Stimulated activated naive B cell treated with anti-CD40 and anti-IgM and Interleukin-4, amounts not matched to agents 10 μg/mL and 1 μg/mL and 100 μg/mL, for 72 hours (primary cell): Measurements from ENCODE around the gene ELFN1.
A peak's percentile ranks its signal among the peaks of the same experiment; 100 is the strongest.
"Not testable (repeated sequence)": the region's sequence is repeated elsewhere in the genome, so short reads cannot be mapped to it uniquely, and the experiment has no call there.

Experiments
- ATAC-seq, 2 donors: fragments of 150-1000 bp; cut with Tn5 transposase; replicated peaks; 2 replicates each; pipeline ENCODE4 v1.10.0; 2021; ENCODE audit warnings: moderate library complexity in 1 of 2
- DNase-seq: peaks from one replicate; pipeline ENCODE4 v3.0.0; 2021
- H3K27ac Mint-ChIP-seq: one replicate; pipeline ENCODE4 v1.8.0; 2022; ENCODE audit warnings: mild to moderate bottlenecking, mixed read lengths
- H3K27me3 Mint-ChIP-seq, 2 donors: one replicate each; pipeline ENCODE4 v1.8.0; 2022; ENCODE audit warnings: mixed read lengths in 2 of 2
- H3K36me3 Mint-ChIP-seq, 2 donors: one replicate each; pipeline ENCODE4 v1.8.0; 2022; ENCODE audit warnings: mixed read lengths in 2 of 2, mild to moderate bottlenecking in 1 of 2
- H3K4me1 Mint-ChIP-seq, 2 donors: one replicate each; pipeline ENCODE4 v1.8.0; 2022; ENCODE audit warnings: mixed read lengths in 2 of 2, mild to moderate bottlenecking in 1 of 2
- H3K4me3 Mint-ChIP-seq, 2 donors: one replicate each; pipeline ENCODE4 v1.8.0; 2022; ENCODE audit warnings: mild to moderate bottlenecking in 2 of 2, mixed read lengths in 2 of 2, moderate library complexity in 1 of 2
- H3K9me3 Mint-ChIP-seq, 2 donors: one replicate each; pipeline ENCODE4 v1.8.0; 2022; ENCODE audit warnings: mixed read lengths in 2 of 2, mild to moderate bottlenecking in 1 of 2

Gene ELFN1

GRCh38 chr7:1716263-1717094 is 46.4 kb downstream of the ELFN1 start:
- Mint-ChIP-seq H3K9me3 (no peaks in the 10 kb centered on the region), H3K4me1 (peaks cover 0 to 2% of the 10 kb centered on the region in 2 donors), H3K27me3 (peaks cover 19 to 30% of the 10 kb centered on the region in 2 donors), H3K36me3 (no peaks in the 10 kb centered on the region), H3K27ac (no peak overlapping the region), H3K4me3 (no peak overlapping the region)
- ATAC-seq (no peak), DNase-seq (no peak)

DNA sequence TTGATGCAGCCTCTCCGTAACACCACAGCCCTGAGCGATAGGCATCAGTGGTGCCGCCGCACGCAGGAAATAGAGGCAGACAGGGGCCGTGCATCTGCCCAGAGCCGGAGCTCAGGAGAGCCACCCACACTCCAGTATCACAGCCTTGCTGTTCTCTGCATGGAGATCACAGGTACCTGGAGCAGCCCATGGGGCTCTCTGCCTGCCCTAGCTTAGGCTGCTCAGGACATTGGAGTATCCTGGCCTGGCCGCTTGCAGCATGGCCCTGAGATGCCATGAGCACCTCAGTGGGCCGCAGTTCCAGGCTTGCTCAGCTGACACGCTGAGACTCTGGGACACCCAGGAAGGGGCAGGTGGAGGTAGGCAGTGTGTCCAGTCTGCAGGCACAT is 47.0 kb downstream of the ELFN1 start:
- Mint-ChIP-seq H3K27ac (no peak overlapping the region), H3K9me3 (no peaks in the 10 kb centered on the region), H3K4me3 (no peak overlapping the region), H3K36me3 (no peaks in the 10 kb centered on the region), H3K27me3 (peaks cover 19 to 30% of the 10 kb centered on the region in 2 donors), H3K4me1 (peaks cover 0 to 2% of the 10 kb centered on the region in 2 donors)
- DNase-seq (no peak), ATAC-seq (no peak)

GRCh38 chr7:1717903-1718676 is 48.0 kb downstream of the ELFN1 start:
- Mint-ChIP-seq H3K36me3 (no peaks in the 10 kb centered on the region), H3K27ac (no peak overlapping the region), H3K4me1 (peaks cover 0 to 2% of the 10 kb centered on the region in 2 donors), H3K4me3 (no peak overlapping the region), H3K9me3 (no peaks in the 10 kb centered on the region), H3K27me3 (peaks cover 16 to 26% of the 10 kb centered on the region in 2 donors)
- no peak for ATAC-seq
- DNase-seq = no peak

GRCh38 chr7:1718850-1719249 is 48.8 kb downstream of the ELFN1 start:
- H3K4me1 Mint-ChIP-seq, ATAC-seq, H3K4me3 Mint-ChIP-seq, DNase-seq, H3K9me3 Mint-ChIP-seq, H3K27ac Mint-ChIP-seq, H3K36me3 Mint-ChIP-seq: not testable (repeated sequence)
- H3K27me3 Mint-ChIP-seq = peaks cover 14 to 21% of the 10 kb centered on the region in 2 donors

GRCh38 chr7:1719256-1719655 is 49.2 kb downstream of the ELFN1 start:
- not testable (repeated sequence) for H3K27ac Mint-ChIP-seq, DNase-seq, H3K9me3 Mint-ChIP-seq, ATAC-seq, H3K4me1 Mint-ChIP-seq, H3K36me3 Mint-ChIP-seq, H3K4me3 Mint-ChIP-seq
- peaks cover 14 to 18% of the 10 kb centered on the region in 2 donors for H3K27me3 Mint-ChIP-seq

DNA sequence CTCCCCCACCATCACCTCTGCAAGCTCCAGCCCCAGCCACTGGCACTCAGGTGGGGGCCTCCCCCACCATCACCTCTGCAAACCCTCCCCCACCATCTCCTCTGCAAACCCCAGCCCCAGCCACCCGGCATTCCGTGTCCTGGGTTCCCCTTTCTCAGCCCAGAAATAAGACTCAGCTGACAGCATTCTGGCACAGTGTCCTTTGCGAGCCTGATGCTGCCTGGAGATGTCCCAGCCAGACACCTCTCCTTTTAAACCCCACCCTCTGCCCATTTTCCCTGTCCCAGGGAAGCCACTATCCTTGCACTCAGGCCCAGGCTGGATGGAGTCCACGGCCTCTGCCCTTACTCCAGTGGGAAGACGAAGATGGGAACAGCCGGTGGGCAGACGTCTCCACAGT is 49.8 kb downstream of the ELFN1 start:
- DNase-seq (no peak), ATAC-seq (no peak)
- no peaks in the 10 kb centered on the region for H3K36me3 Mint-ChIP-seq
- H3K4me1 Mint-ChIP-seq = peaks cover 0 to 2% of the 10 kb centered on the region in 2 donors
- peaks cover 14 to 22% of the 10 kb centered on the region in 2 donors for H3K27me3 Mint-ChIP-seq
- no peaks in the 10 kb centered on the region for H3K9me3 Mint-ChIP-seq
- no peak overlapping the region for H3K4me3 Mint-ChIP-seq
- peak overlapping the region; percentile 51 for H3K27ac Mint-ChIP-seq

GRCh38 chr7:1720326-1720725 is 50.2 kb downstream of the ELFN1 start:
- Mint-ChIP-seq H3K27me3 (peaks cover 12 to 22% of the 10 kb centered on the region in 2 donors), H3K27ac (no peak overlapping the region), H3K4me1 (peaks cover 0 to 2% of the 10 kb centered on the region in 2 donors), H3K9me3 (no peaks in the 10 kb centered on the region), H3K4me3 (no peak overlapping the region), H3K36me3 (no peaks in the 10 kb centered on the region)
- DNase-seq (no peak), ATAC-seq (no peak)

DNA sequence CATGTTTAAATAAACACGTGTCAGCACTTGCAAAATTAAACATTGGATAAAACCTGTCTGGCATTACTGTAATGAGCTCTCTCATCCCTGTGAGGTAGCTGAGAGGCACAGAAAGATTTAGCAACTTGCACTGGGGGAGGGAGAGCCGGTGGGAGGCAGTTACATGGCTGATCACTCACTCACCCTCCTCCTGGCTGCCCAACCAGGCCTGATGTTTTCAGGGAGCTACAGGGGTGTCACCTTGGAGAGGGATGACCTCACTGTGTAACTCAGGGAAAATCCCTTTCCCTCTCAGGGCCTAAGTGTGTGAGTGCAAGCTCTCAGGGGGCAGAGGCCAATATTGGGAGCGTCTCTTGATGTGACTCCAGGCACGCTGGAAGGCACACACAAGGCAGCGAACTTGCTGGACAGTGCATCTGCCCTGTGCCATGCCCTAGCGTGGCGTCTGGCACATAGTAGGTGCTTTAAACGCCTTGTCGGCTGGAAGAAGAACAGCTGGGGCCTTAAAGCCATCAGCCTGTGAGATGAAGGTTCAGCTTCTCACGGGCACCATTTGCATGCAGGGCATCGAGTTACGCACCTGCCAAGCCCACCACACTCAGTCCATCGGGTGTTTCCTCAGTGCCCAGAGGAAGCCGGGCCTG is 51.1 kb downstream of the ELFN1 start:
- no peak overlapping the region for H3K4me3 Mint-ChIP-seq
- H3K27me3 Mint-ChIP-seq = peaks cover 12 to 20% of the 10 kb centered on the region in 2 donors
- H3K27ac Mint-ChIP-seq = no peak overlapping the region

GRCh38 chr7:1723254-1723653 is 53.2 kb downstream of the ELFN1 start:
- H3K27ac Mint-ChIP-seq = no peak overlapping the region
- DNase-seq (no peak), ATAC-seq (no peak)
- H3K9me3 Mint-ChIP-seq = no peaks in the 10 kb centered on the region
- no peaks in the 10 kb centered on the region for H3K36me3 Mint-ChIP-seq
- H3K4me1 Mint-ChIP-seq = peaks cover 0 to 2% of the 10 kb centered on the region in 2 donors
- peaks cover 6 to 14% of the 10 kb centered on the region in 2 donors for H3K27me3 Mint-ChIP-seq
- H3K4me3 Mint-ChIP-seq = no peak overlapping the region

More for the DNA sequence above, 51.1 kb downstream of the ELFN1 start:
- Mint-ChIP-seq H3K9me3 (no peaks in the 10 kb centered on the region), H3K36me3 (no peaks in the 10 kb centered on the region), H3K4me1 (peaks cover 0 to 2% of the 10 kb centered on the region in 2 donors)
- no peak for DNase-seq
- ATAC-seq = peak; percentile 34 to 78

DNA sequence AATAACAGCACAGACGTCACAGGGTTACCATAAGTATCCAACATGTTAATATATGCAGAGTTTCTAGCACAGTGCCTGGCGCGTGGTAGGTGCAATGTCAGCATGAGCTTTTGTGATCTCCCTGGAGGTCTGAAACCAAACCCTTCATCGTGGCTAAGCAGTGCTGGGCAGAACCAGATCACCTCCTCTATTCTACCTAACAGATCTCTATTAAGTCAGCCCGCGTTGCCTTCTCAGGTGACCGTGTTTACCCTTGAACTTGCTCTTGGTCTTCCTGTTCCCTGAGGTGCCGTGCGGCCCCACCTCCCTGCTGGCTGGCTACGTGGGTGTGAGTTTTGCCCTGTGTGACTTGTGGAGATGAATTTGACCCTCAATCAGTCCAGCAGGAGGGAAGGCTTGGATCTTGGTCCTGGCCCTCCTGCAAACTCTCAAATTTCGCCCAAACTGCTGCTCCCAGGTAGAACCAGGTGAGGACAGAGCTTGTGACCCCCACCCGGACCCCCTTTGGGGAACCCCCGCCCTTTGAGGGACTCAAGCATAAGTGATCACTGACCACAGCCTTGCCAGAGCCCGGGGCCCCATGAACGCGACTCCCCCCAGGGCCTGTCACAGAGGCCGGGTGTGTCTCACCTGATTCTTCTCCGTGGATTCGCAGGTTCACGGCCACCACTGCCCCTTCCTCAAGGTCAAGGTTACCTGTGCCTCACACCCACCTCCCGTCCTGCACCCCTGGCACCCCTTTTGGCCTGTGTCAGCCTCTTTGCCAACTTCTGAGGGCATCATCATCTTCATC is 54.2 kb downstream of the ELFN1 start:
- Mint-ChIP-seq H3K4me1 (peaks cover 0 to 2% of the 10 kb centered on the region in 2 donors), H3K27me3 (peaks cover 6 to 19% of the 10 kb centered on the region in 2 donors), H3K9me3 (no peaks in the 10 kb centered on the region), H3K27ac (no peak overlapping the region), H3K36me3 (no peaks in the 10 kb centered on the region), H3K4me3 (no peak overlapping the region)
- DNase-seq = no peak
- no peak for ATAC-seq

- peaks cover 6 to 19% of the 10 kb centered on the region in 2 donors for H3K27me3 Mint-ChIP-seq
- no peak overlapping the region for H3K27ac Mint-ChIP-seq
- H3K9me3 Mint-ChIP-seq = no peaks in the 10 kb centered on the region
- DNase-seq = no peak
- ATAC-seq = no peak
- H3K36me3 Mint-ChIP-seq = peaks cover 0 to 3% of the 10 kb centered on the region in 2 donors
- H3K4me3 Mint-ChIP-seq = no peak overlapping the region
- no peaks in the 10 kb centered on the region for H3K4me1 Mint-ChIP-seq
These were observed 55.2 kb downstream of the ELFN1 start for GRCh38 chr7:1725199-1725690.

DNA sequence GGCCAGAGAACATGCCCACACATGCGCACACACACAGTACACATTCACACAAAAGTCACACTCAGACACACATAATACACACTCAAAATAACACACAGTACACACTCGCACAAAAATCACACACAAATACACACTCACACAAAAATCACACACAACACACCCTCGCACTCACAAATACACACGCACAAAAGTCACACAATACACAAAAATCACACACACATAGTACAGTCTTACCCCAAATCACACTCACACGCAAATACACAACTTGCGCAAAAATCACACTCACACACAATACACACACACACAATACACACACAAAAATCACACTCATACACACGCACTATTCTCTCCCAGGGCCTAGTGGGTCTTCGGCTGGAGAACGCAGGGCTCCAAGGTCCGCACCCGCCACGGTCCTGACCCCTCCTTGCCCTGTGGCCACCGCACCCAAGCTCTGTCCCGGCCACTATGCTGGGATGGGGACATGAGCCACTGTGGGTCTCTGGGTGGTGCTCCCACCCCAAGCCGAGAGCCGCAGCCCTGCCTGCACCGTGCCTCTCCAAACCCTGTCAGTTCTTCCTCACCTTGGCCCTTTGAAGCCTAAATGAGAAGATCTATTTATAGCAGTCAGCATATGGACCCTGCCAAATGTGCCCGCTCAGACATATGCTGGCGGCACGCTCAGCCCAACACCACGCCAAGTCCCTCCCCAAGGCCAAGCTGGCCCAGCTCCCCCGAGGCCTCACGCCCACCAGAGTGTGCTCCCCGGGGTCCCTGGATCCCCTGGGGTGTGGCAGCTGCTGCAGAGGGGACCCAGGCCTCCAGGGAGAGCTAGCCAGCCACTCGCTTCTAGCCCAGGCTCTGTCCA is 55.9 kb downstream of the ELFN1 start:
- Mint-ChIP-seq H3K4me3 (no peak overlapping the region), H3K27ac (no peak overlapping the region), H3K4me1 (no peaks in the 10 kb centered on the region), H3K27me3 (peaks cover 6 to 19% of the 10 kb centered on the region in 2 donors), H3K36me3 (peaks cover 0 to 3% of the 10 kb centered on the region in 2 donors), H3K9me3 (no peaks in the 10 kb centered on the region)
- no peak for DNase-seq
- no peak for ATAC-seq

DNA sequence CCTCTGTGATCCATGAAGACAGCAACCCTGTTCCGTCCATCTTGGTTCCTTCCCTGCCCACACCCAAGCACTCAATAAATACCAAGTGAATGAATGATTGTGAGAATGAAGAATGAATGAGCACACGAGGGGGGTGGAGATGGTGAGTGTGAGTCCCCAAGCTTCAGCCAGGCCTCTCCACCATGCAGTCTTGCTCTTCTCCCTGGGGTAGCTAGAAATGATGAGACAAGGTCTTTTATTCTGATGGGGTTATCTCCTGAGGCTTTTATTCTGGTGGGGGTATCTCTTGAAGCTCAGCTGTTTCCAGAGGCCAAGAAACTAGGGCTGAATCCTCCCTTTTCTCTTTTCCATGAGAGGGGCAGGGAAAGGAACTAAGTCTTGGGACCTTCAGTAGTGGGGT is 57.0 kb downstream of the ELFN1 start:
- H3K4me1 Mint-ChIP-seq = no peaks in the 10 kb centered on the region
- peaks cover 10 to 19% of the 10 kb centered on the region in 2 donors for H3K27me3 Mint-ChIP-seq
- no peak overlapping the region for H3K4me3 Mint-ChIP-seq
- ATAC-seq = no peak
- DNase-seq = no peak
- no peaks in the 10 kb centered on the region for H3K9me3 Mint-ChIP-seq
- no peak overlapping the region for H3K27ac Mint-ChIP-seq
- H3K36me3 Mint-ChIP-seq = peaks cover 0 to 3% of the 10 kb centered on the region in 2 donors
